NCI-H2107 (cell line): ENCODE measurements around the gene CYP4A22.
"Not testable (repeated sequence)": the region's sequence is repeated elsewhere in the genome, so short reads cannot be mapped to it uniquely, and the experiment has no call there.

Experiments used
- DNase-seq: peaks from one replicate; lab custom pipeline; 2025; lab: John Stamatoyannopoulos, UW

The CYP4A22 gene, protein sequence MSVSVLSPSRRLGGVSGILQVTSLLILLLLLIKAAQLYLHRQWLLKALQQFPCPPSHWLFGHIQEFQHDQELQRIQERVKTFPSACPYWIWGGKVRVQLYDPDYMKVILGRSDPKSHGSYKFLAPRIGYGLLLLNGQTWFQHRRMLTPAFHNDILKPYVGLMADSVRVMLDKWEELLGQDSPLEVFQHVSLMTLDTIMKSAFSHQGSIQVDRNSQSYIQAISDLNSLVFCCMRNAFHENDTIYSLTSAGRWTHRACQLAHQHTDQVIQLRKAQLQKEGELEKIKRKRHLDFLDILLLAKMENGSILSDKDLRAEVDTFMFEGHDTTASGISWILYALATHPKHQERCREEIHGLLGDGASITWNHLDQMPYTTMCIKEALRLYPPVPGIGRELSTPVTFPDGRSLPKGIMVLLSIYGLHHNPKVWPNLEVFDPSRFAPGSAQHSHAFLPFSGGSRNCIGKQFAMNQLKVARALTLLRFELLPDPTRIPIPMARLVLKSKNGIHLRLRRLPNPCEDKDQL

DNA sequence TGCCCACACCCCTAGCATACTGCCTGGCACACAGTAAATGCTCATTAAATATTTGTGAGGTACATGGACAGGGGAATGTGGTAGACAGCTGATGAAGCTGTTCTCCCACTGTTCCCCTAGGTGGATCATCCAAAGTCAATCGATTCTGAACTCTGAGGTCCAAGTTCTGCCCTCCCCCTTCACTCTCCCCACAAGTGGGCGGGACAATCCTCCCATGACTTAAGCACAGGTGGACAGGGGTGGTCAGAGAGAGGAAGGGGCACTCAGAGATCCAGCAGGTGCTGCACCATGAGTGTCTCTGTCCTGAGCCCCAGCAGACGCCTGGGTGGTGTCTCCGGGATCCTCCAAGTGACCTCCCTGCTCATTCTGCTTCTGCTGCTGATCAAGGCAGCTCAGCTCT lies at the start of gene CYP4A22:
CYP4A22 (plus strand) TSS at position 244 of the 400 bp plus-strand sequence; CDS start at position 289, 45 bp downstream.
- DNase-seq: no peak

DNA sequence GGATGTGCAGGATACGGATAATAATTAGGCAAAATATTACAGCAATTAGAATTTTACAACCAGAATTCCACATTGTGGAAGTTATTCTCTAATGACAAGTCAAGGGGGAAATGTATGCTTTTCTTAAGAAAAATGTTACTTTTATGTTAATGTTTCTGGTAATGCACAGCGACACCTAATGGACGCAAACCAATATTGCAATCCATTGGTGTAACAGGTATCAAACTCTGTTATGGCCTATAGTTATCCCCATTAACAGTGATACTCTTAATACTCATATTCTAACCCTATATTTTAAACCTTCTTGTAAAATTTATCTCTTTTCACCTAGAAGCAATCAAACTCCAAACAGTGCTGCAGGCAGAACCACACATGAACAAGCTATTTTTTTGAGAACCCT lies 47.9 kb upstream of the CYP4A22 start:
- DNase-seq: not testable (repeated sequence)

DNA sequence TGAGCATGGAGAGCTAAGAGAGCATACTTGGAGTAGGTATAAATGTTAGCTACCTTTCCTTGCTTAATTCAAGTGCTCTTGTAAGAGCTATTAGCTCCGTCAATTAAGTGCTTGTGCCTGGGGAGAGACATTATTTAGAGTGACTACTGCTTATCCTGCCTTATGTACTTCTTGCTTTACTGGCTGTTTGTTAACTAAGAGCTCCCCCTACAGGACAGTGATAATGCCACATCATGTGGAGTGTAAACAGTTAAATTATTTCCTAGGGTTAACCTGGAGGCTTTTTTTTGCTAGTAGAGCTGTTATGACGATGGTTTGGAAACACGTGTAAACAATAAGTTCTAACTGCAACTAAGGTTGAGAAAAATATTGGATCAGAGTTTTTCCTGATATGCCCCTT lies 45.8 kb upstream of the CYP4A22 start:
- DNase-seq: not testable (repeated sequence)

DNA sequence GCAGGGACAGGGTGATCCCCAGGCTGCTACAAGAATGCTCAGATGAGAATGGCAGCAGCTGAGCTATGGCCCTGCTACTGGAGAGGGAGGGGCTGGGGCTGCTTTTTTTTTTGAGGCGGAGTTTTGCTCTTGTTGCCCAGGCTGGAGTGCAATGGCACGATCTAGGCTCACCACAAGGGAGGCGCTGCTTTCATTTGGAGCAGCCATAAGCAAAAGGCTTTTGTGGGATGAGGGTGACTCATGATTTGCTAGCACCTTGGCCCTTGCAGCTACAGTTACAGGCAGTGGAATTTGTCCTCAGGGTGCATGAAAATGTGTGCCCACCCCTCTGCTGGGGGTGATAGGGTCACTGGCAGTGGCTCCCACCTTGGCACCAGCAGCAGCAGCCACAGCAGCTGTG lies 32.4 kb upstream of the CYP4A22 start:
- DNase-seq: no peak

DNA sequence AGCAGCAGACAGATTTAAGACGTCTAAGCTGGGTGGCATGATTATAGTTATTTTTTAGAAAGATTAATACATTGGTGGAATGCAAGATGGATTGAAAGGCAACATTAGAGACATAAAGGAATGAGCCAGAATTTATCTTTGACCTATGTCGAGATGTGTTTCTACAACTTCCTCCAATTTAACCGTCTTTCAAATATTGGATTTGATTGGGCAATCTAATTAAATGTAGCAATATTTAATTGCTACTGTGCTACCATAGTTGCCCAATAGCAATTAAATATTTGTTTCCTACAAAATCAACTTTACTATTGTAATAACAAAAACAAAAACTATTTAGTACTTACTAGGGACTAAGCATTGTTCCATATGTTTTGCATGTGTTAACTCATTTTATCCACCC lies 30.4 kb upstream of the CYP4A22 start:
- DNase-seq: no peak

DNA sequence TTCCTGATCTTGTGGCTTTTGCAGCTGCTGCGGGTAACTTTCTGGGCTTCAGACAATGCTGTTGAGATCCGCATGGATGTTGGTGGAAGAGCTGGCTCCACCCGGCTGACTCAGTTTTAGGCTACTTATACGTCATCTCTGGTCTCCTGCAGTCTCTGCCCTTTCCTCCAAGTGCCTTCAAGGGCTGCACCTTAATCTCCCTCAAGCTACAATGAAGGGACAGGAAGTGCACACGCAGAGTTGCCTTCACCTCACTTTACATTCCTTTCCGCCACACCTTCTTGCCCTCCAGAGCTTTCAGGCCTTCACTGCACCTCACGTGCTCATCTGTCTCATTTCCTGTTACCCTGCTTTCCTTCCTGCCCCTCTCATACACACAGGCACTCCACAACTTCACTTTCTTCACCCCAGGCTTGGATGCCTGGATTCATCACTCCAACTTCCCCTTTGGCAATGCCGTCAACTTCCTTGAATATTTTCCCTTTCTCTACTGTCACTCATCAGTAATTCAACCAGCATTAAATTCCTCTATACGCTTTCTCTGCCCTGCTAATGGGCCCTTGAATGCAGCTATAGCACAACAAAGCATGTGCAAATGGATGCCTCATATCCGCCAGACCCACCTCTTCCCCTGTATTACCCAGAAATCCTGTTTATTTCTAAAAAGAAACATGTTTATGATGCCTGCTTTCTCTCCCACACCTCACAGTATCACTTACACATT lies 29.2 kb upstream of the CYP4A22 start:
- DNase-seq: not testable (repeated sequence)

DNA sequence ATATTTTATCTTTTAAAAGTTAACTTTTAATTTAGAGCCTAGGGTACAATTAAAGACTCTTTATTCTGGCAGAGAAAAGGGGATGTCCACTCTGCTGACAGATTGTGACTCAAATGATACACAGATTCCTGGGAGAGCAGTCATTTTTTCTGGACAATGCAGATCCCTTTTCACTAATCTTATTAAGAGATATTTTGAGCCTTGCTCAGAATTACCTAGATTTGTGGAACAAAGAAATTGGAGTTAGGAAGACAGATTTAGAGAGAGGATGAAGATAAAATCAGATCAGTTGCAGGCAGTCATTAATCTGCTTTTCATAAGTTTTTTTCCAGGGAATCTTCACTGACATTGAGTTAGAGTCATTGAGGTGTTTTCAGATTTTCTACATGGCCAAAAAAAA lies 27.8 kb upstream of the CYP4A22 start:
- not testable (repeated sequence) for DNase-seq

DNA sequence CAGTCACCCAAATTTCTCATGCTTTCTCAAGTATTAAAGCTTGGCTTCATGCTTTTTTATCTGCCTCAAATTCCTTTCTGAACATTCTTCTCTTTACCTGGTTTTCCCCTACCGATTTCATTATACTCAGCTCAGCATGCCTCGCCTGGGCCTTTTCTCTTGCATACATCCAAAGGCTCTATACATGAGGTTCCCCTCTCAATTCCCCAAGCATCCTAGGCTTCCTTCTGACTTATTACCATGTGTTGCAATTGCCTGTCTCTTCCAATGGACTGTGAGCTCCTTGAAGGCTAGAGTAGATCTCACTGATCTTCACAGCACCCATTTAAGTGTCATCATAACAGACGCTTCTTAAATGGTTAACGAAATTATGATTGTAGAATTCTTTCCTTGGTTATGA lies 24.1 kb upstream of the CYP4A22 start:
- DNase-seq: no peak

DNA sequence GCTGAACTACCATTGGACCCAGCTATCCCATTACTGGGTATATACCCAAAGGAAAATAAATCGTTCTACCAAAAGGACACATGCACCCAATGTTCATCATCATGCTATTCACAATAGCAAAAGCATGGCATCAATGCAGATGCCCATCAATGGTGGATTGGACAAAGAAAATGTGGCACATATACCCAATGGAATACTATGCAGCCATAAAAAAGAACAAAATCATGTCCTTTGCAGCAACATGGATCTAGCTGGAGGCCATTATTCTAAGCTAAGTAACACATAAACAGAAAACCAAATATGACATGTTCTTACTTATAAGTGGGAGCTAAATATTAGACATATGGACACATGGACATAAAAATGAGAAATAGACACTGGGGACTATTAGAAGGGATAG lies 16.2 kb upstream of the CYP4A22 start:
- DNase-seq: not testable (repeated sequence)

DNA sequence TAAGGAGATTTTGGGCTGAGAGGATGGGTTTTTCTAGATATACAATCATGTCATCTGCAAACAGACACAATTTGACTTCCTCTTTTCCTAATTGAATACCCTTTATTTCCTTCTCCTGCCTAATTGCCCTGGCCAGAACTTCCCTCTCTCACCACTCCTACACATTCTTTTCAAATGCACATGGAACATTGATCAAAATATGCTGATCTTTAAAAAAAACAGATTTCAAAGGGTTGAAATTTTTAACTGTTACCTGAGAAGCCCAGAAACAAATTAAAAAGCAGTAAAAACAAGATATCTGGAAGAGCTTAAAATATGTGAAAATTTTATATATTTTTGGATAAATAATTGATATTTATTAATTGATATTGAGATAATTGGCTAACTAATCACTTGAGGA lies 12.4 kb upstream of the CYP4A22 start:
- not testable (repeated sequence) for DNase-seq

DNA sequence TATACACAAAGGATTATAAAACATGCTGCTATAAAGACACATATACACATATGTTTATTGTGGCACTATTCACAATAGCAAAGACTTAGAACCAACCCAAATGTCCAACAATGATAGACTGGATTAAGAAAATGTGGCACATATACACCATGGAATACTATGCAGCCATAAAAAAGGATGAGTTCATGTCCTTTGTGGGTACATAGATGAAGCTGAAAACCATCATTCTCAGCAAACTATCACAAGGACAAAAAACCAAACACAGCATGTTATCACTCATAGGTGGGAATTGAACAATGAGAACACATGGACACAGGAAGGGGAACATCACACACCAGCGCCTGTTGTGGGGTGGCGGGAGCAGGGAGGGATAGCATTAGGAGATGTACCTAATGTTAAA lies 10.2 kb upstream of the CYP4A22 start:
- DNase-seq: not testable (repeated sequence)

DNA sequence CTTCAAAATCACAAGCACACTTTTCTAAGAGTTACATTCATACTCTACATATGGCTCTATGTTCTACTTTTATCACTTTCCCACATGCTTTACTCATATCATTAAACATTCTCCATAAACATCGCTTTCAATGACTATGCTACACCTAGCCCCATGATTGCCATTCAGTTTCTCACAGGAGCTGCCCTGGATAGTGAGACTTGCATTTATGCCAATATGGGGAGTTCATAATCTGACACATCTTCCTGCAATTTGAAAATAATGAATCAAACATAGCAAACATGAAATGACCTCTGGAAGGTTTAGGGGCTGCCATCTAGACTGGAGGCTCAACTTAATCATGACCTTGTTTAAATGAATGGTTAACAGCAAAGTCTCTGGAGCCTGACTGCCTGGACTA lies 9.0 kb upstream of the CYP4A22 start:
- no peak for DNase-seq

DNA sequence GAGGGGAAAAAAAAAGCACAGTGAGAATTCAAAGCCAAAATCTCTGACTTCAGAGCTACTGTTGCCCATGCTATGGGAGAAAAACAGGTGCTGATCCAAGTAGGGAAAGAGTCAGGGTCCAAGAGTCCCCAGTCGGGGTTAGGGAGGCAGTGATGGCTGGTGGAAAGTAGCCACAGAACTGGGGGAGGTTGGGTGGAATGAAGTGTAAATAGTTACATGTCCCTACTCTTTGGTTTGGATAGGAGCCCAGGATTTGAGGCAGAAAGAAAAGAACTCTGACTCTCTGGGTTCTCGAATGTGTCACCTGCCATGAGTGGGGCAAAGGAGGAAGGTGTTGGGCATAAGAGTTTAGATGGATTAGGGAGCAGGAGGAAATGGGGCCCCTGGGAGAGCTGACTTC lies 8.4 kb upstream of the CYP4A22 start:
- not testable (repeated sequence) for DNase-seq

DNA sequence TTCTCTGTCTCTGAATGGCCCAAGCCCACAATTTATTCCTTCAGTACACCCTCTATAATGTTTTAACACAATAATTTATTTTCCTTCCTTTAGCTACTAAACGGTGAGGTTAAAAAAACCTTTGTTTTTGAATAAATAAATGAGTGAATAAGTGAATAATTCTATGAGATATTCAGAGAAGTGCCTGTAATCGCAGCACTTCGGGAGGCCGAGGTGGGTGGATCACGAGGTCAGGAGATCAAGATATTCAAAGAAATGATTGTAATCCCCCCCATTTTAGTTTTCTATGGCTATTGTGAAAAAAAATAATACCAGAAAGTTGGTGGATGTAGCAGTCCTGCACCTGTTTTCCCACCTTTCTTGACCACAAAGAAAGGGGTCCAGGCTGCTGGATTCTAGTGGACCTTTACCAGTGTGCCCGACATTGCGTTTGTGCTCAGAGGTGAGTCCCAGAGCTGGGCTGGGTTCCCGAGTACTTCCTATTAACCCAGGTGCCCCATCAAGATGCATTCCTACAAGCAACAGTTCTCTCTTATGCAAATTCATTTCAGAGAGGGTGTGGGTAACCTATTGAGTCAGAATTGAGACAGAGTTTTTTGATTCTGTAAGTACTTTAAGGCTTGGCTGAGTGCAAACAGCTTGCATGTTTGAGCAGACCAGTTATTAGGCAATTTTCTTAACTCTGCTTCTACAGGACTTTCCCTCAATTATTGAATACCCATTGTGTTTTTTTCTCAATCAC lies 7.6 kb upstream of the CYP4A22 start:
- not testable (repeated sequence) for DNase-seq

DNA sequence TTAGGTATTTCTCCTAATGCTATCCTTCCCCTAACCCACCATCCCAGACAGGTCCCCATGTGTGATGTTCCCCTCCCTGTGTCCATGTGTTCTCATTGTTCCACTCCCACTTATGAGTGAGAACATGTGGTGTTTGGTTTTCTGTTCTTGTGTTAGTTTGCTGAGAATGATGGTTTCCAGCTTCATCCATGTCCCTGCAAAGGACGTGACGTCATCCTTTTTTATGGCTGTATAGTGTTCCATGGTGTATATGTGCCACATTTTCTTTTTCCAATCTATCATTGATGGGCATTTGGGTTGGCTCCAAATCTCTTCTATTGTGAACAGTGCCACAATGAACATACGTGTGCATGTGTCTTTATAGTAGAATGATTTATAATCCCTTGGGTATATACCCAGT lies 4.6 kb upstream of the CYP4A22 start:
- DNase-seq: not testable (repeated sequence)

DNA sequence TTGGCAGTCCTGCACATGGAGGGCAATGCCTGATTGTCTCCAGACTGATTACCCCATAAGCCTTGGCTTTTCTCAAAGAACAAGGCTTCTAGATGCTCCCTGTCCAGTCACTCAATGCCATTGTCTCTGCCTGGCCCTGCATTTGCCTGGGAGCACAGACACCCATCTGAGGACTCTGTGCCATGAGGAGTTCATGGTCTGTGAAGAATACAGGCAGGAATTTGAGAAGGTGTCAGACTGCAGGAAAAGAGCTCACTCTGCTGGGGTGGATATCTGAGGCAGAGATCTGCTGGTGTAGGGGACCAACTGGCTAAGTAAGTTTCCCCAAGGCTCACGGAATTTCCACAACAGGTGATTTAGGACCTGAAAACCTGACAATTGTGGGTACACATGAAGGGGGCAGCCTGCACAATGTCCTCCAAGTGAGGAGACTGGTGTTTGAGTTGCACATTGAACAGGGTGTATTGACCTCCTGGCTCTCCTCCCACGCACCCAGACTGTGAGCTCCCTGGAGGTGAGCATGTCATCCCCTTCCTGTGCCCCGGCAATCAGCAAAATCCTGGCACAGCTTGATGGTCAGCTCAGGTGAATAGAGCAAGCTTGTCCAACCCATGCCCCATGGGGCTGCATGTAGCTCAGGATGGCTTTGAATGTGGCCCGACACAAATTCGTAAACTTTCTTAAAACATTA lies 829 bp downstream of the CYP4A22 start:
- DNase-seq: no peak

DNA sequence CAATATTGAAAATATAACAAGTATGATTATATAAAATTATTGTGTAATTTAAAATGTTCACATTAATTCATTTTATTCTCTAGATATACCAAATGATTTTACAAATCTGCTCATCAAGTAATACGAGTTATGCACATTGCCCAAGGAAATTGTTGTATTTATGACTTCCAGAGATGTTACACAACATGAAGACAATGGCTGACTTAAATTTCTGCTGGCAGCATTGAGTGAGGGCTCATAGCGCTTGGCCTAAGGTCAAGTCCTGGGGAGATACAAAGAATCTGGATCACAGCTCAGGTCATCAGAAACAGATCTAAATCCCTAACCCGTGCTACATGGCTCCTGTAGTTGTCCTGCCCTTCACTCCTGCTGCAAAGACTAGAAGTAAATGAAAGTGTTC lies 3.1 kb downstream of the CYP4A22 start:
- not testable (repeated sequence) for DNase-seq

DNA sequence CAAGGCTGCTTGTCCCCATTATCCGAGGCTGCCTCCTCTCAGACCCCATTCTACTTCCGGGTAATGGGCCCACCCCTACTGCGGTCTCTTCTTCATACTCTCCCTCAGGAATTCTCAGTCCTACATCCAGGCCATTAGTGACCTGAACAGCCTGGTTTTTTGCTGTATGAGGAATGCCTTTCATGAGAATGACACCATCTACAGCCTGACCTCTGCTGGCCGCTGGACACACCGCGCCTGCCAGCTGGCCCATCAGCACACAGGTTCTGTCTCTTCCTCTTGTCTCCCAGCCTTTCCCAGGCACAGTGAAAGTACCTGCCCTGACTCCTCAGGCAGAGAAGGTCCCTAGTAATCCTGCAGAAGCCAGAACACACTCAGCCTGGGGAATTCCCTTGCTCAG lies 6.4 kb downstream of the CYP4A22 start:
- not testable (repeated sequence) for DNase-seq

DNA sequence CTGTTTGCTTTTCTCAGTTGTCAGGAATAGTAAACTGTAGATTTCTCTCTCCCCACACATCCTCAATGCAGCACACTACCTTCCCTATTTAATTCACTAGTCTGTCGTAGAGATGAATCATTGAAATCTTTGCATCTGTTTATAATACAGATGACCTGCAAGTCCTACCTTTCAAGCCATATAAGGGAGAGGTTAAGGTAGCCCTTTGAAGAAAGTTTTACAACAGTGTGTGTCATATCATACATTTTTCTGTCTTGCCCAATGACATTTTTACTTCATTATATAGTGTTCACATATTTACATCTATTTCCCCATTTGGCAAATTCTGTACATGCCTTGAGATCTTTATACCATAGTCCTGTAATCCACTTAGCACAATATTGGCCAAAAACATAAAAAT lies 9.3 kb downstream of the CYP4A22 start:
- DNase-seq: not testable (repeated sequence)

DNA sequence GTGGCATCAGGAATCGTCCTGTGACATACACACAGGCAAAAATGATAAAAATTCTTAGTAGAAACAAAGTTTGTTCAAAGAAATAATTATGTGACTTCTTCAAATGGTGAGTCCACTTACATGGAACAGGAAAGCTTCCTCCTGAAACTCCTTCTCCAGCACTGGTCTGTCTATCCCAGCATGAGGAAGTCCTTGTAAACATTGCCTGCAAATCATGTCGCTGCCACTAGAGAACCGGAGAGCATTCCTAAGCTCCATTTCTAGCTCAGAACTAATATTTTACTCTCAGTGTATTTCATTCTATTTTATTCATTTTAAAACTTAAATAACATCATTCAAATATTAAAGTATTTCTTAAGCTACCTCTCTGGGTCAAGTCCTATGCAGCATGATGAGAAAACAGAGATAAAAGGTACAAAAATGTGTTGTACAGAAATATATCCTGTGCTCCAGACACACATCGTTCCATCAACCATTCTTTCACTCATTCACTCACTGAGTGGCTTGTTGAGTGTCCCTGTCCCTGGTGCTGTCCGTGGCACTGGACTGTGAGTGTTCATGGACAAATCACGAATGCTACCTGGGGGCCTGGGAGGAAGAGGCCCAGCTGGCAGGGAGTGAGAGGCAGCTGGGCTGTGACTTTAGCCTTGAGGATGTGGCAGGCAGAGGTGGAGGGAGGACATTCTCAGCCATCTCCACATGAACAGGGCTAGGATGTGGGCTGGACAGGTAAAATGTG lies 10.0 kb downstream of the CYP4A22 start:
- no peak for DNase-seq

DNA sequence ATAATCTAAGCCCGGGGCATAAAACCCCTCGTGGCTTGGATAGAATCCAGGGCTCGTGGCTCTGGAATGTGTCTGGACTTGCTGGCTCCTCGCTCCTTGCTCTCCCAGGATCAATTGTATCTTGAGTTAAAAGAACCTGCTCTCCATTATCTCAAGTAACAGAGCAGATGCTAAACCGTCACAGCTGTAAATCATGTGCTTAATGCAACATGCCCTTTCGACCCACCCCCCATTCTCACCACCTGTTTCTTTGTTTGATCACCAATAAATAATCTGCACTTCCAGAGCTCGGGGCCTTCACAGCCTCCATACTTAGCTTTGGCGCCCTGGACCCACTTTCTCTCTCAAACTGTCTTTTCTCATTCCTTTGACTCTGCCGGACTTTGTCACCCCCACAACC lies 11.9 kb downstream of the CYP4A22 start:
- not testable (repeated sequence) for DNase-seq
